Measurements from ENCODE around the gene RBP2. TPM values are rescaled to one million over a fixed set of nuclear protein-coding genes. Genes with fewer than 3 reads are reported as not detected.

Gene RBP2
- polyA plus RNA-seq: under 1 TPM in 2 of 3 donors, not detected in 1; 0.37 to 0.52 TPM

GRCh38 chr3:139476348-139476747, at the start of gene RBP2:
RBP2 (minus strand) TSS chr3:139476516; CDS start chr3:139476459, 57 bp downstream.
- H3K27ac ChIP-seq (ENCODE audit: low read depth, low read length): no peak within 1 kb of the TSS
- WGBS, 3 donors: 94 to 97% (median 96%) methylated on average over 4 of the region's 4 CpGs

GRCh38 chr3:139524841-139525636, 48.7 kb upstream of the RBP2 start:
- WGBS, 3 donors: 95 to 96% (median 95%) methylated on average over 7 of the region's 7 CpGs
- H3K27ac ChIP-seq (ENCODE audit: low read depth, low read length): no peak overlapping the region

GRCh38 chr3:139523718-139524117, 47.4 kb upstream of the RBP2 start:
- H3K27ac ChIP-seq (ENCODE audit: low read depth, low read length): no peak overlapping the region
- 69 to 88% (median 83%) methylated on average over 1 of the region's 1 CpG for WGBS, 3 donors

- 96 to 100% (median 97%) methylated on average over 5 of the region's 5 CpGs for WGBS, 3 donors
- no peak overlapping the region for H3K27ac ChIP-seq (ENCODE audit: low read depth, low read length)
Measured at GRCh38 chr3:139523166-139523565, 46.9 kb upstream of the RBP2 start.

- H3K27ac ChIP-seq (ENCODE audit: low read depth, low read length): no peak overlapping the region
- WGBS, 3 donors: 44 to 70% (median 48%) methylated on average over 2 of the region's 2 CpGs
Measured at GRCh38 chr3:139522421-139522820, 46.1 kb upstream of the RBP2 start.

GRCh38 chr3:139521816-139522215, 45.5 kb upstream of the RBP2 start:
- WGBS, 3 donors: 41 to 77% (median 74%) methylated on average over 1 of the region's 1 CpG
- H3K27ac ChIP-seq (ENCODE audit: low read depth, low read length): no peak overlapping the region

GRCh38 chr3:139521144-139521543, 44.8 kb upstream of the RBP2 start:
- no peak overlapping the region for H3K27ac ChIP-seq (ENCODE audit: low read depth, low read length)
- 79 to 98% (median 85%) methylated on average over 3 of the region's 3 CpGs for WGBS, 3 donors

GRCh38 chr3:139519998-139520737, 43.9 kb upstream of the RBP2 start:
- WGBS, 3 donors: 79 to 84% (median 80%) methylated on average over 7 of the region's 7 CpGs
- H3K27ac ChIP-seq (ENCODE audit: low read depth, low read length): no peak overlapping the region

- 94 to 97% (median 96%) methylated on average over 9 of the region's 9 CpGs for WGBS, 3 donors
- no peak overlapping the region for H3K27ac ChIP-seq (ENCODE audit: low read depth, low read length)
Measured at GRCh38 chr3:139518926-139519842, 42.9 kb upstream of the RBP2 start.

- WGBS, 3 donors: 75 to 87% (median 78%) methylated on average over 6 of the region's 6 CpGs
- H3K27ac ChIP-seq (ENCODE audit: low read depth, low read length): no peak overlapping the region
Measured at GRCh38 chr3:139518306-139518705, 42.0 kb upstream of the RBP2 start.

GRCh38 chr3:139517321-139518065, 41.2 kb upstream of the RBP2 start:
- no peak overlapping the region for H3K27ac ChIP-seq (ENCODE audit: low read depth, low read length)
- WGBS, 3 donors: 76 to 77% (median 77%) methylated on average over 5 of the region's 5 CpGs

GRCh38 chr3:139514741-139515140, 38.4 kb upstream of the RBP2 start:
- 91 to 97% (median 93%) methylated on average over 4 of the region's 4 CpGs for whole genome bisulfite sequencing, 3 donors
- no peak overlapping the region for H3K27ac ChIP-seq (ENCODE audit: low read depth, low read length)

GRCh38 chr3:139509631-139510030, 33.3 kb upstream of the RBP2 start:
- H3K27ac ChIP-seq (ENCODE audit: low read depth, low read length): no peak overlapping the region
- 46 to 100% (median 53%) methylated on average over 1 of the region's 1 CpG for WGBS, 3 donors

GRCh38 chr3:139506766-139507165, 30.4 kb upstream of the RBP2 start:
- 40 to 65% (median 48%) methylated on average over 2 of the region's 2 CpGs for WGBS, 3 donors
- no peak overlapping the region for H3K27ac ChIP-seq (ENCODE audit: low read depth, low read length)

- H3K27ac ChIP-seq (ENCODE audit: low read depth, low read length): no peak overlapping the region
- 29 to 92% (median 84%) methylated on average over 2 of the region's 2 CpGs for WGBS, 3 donors
Measured at GRCh38 chr3:139505829-139506386, 29.6 kb upstream of the RBP2 start.

GRCh38 chr3:139499536-139499935, 23.2 kb upstream of the RBP2 start:
- no peak overlapping the region for H3K27ac ChIP-seq (ENCODE audit: low read depth, low read length)
- WGBS, 3 donors: 53 to 82% (median 80%) methylated on average over 2 of the region's 2 CpGs

GRCh38 chr3:139493826-139494385, 17.6 kb upstream of the RBP2 start:
- no peak overlapping the region for H3K27ac ChIP-seq (ENCODE audit: low read depth, low read length)
- 89 to 94% (median 93%) methylated on average over 6 of the region's 6 CpGs for WGBS, 3 donors
